GM23248 (cell line): ENCODE results near the gene ARFGEF3.

Experiments used
- EZH2 ChIP-seq: fragments of 200-600 bp; sonication (generic); IDR thresholded peaks from 2 replicates; pipeline ENCODE4 v1.6.1; 2018; ENCODE audit warnings: antibody characterized with exemption, mild to moderate bottlenecking; ENCODE audit not compliant: insufficient read depth, poor library complexity, severe bottlenecking
- EZH2phosphoT487 ChIP-seq: fragments of 200-600 bp; sonication (generic); IDR thresholded peaks from 2 replicates; pipeline ENCODE4 v1.6.1; 2018; ENCODE audit warnings: antibody characterized with exemption, moderate library complexity, mild to moderate bottlenecking, low read depth; ENCODE audit not compliant: insufficient read depth

DNA sequence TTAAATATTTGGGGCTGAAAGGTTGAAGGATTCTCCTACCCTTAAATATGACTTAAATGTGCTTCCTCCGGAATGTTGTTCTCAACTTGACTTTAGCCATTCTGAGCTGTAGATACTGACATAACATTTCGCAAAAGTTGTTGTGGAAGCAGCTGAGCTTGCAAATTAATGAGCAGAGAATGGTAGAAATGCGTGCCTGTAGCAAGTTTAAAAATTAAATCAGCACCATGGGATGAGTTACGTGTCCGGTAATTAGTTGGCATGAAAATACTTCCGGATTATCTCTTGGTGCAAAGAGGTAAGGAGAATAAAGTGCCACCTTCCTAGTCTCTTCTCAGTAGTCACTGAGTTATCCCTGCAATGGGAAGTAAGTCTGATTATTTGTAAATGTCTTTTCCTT is 80.2 kb downstream of the ARFGEF3 start:
- no peak for TF ChIP-seq EZH2
- no peak for TF ChIP-seq EZH2phosphoT487
